Renal pelvis (tissue), 4 donors: ENCODE measurements around the gene OR5K2. TPM values are rescaled to one million over a fixed set of nuclear protein-coding genes. Genes with fewer than 3 reads are reported as not detected.

Experiments used
- DNase-seq: peaks from one replicate; pipeline ENCODE4 v3.0.0-alpha.2; 2013
- polyA plus RNA-seq, 3 donors: library from polyadenylated mRNA; unstranded; fragments of 120-200 nt; gene quantifications; one replicate each; pipeline ENCODE4 v1.2.1, GENCODE V29; 2013; ENCODE audit not compliant: insufficient read length in 3 of 3

The OR5K2 gene
- polyA plus RNA-seq, 3 donors: 0.14 to 0.81 (median 0.41) TPM

- peak; percentile 54 for DNase-seq
These were observed 24.5 kb downstream of the OR5K2 start for GRCh38 chr3:98521897-98522543.

GRCh38 chr3:98522544-98523281 lies 25.2 kb downstream of the OR5K2 start, which contains the start of gene CLDND1:
Gene CLDND1 (minus strand): TSS chr3:98522902. CDS start chr3:98521424, 1,478 bp downstream.
- DNase-seq: peak; percentile 97

DNA sequence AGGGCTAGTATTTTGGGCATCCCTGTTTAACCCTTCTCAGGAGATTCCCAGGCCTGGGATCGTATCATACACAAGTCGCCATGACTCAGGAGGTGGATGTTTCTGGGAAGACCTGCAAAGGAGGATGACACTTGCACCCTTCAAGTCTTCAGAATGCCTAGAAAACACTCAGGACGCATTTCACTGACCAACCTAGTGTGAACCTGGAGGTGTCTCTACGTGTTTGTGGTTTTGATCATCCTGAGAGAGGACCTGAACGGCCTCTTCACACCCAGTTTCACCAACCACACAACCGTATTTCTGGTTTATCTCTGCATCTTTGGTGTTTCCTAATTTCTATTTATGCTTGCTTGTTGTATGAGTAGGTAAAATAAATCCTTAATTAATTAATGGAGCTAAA lies 28.0 kb downstream of the OR5K2 start:
- no peak for DNase-seq

GRCh38 chr3:98528474-98529346 lies 31.2 kb downstream of the OR5K2 start:
- DNase-seq: no peak

GRCh38 chr3:98529856-98530459 lies 32.5 kb downstream of the OR5K2 start:
- DNase-seq: no peak

- no peak for DNase-seq
These were observed 33.2 kb downstream of the OR5K2 start for GRCh38 chr3:98530676-98531075.

- no peak for DNase-seq
These were observed 34.3 kb downstream of the OR5K2 start, which contains the start of gene GPR15 for GRCh38 chr3:98531622-98532274. Gene GPR15 (plus strand): TSS chr3:98531978. CDS start chr3:98532034, 56 bp downstream.

DNA sequence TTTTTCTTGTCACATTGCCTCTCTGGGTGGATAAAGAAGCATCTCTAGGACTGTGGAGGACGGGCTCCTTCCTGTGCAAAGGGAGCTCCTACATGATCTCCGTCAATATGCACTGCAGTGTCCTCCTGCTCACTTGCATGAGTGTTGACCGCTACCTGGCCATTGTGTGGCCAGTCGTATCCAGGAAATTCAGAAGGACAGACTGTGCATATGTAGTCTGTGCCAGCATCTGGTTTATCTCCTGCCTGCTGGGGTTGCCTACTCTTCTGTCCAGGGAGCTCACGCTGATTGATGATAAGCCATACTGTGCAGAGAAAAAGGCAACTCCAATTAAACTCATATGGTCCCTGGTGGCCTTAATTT lies 34.8 kb downstream of the OR5K2 start:
- no peak for DNase-seq

DNA sequence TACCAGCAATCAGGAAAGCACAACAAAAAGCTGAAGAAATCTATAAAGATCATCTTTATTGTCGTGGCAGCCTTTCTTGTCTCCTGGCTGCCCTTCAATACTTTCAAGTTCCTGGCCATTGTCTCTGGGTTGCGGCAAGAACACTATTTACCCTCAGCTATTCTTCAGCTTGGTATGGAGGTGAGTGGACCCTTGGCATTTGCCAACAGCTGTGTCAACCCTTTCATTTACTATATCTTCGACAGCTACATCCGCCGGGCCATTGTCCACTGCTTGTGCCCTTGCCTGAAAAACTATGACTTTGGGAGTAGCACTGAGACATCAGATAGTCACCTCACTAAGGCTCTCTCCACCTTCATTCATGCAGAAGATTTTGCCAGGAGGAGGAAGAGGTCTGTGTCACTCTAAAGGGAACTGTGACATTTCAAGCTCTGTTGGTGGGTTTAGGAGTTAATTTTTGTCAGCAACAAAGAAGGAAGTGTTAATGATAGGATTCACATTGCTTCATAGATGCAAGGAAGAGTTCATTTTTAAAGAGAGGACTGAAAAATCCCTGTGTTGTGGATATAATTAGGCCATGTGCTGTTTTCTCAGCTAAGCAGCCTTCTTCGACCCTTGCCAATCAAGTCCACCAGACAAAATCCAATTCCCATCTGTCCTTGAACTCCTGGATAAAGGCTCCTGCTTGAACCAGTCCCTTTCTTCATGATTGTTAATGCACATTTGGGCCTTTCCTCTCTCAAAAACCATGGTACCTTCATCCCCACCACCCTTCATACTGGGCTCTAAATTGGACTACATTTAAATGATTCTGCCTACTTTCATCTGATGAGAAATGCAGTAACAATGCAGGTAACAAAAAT lies 35.5 kb downstream of the OR5K2 start:
- no peak for DNase-seq

DNA sequence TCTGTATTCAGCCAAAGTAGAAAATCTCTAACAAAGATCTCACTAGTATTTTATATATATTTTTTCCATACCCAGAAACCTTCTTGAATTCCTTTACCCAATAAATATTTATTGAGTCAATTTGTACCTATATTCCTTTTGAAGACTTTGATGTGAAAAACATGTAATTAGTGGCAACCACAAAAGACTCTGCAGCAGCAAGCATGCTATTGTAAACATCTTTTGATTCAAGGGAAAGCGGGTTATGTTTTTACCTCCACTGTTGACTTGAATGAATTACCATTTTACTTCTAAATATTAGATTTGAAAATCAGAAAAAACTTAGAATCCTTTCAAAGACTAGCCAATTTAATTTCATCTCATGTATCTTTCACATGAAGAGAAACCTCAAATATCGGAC lies 36.7 kb downstream of the OR5K2 start:
- no peak for DNase-seq

DNA sequence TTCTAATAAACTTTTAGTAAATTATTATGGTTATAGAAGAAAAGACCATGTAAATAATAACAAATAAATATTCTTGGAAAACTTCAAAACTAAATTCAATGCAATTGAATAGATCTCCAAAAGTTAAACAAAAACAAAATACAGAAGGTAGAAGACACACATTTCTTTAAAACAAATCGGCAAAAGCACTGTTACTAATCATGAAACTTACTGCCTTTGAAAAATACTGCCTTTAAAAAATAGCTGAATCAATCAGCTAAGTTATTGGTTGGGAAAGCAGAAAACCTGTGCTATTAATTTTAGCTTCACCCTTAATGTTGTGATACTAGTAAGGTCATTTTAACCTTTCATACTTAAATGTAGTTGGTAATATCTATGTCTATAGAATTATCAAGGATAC lies 37.3 kb downstream of the OR5K2 start:
- DNase-seq: no peak

GRCh38 chr3:98536456-98537017 lies 39.1 kb downstream of the OR5K2 start:
- DNase-seq: no peak

GRCh38 chr3:98540346-98540745 lies 42.9 kb downstream of the OR5K2 start:
- no peak for DNase-seq

- no peak for DNase-seq
These were observed 44.2 kb downstream of the OR5K2 start for GRCh38 chr3:98541695-98542094.

GRCh38 chr3:98542623-98543022 lies 45.1 kb downstream of the OR5K2 start:
- no peak for DNase-seq

GRCh38 chr3:98545940-98546339 lies 48.5 kb downstream of the OR5K2 start:
- DNase-seq: no peak
